Measurements from ENCODE around the gene ZNF544. TPM values are rescaled to one million over a fixed set of nuclear protein-coding genes. Genes with fewer than 3 reads are reported as not detected.

ZNF544 gene
- total RNA-seq (2021), result 52.8 to 63.8 TPM (median 59.2 TPM) in 3 replicates
- Bru-seq, nascent RNA, result percentile 97 among the genes with signal in this experiment
- long read RNA-seq, experiment 1, transcript ZNF544-206 (6 exons, 2,818 nt), result minor isoform, 9 of 157 reads
- long read RNA-seq, experiment 1, transcript ZNF544-208 (7 exons, 3,516 nt), result minor isoform, 6 of 157 reads
- long read RNA-seq, experiment 1, transcript ZNF544-213 (7 exons, 3,587 nt), result major isoform, 27 of 157 reads
- long read RNA-seq, experiment 1, partial matches to known transcripts, result 36 of 157 reads
- long read RNA-seq, experiment 1, other reads (novel, unspliced or antisense), result 77 of 157 reads
- long read RNA-seq, experiment 2, partial matches to known transcripts, result 11 of 30 reads
- long read RNA-seq, experiment 2, other reads (novel, unspliced or antisense), result 16 of 30 reads
- long read RNA-seq, experiment 3, partial matches to known transcripts, result 0 of 19 reads
- long read RNA-seq, experiment 3, other reads (novel, unspliced or antisense), result 15 of 19 reads

DNA sequence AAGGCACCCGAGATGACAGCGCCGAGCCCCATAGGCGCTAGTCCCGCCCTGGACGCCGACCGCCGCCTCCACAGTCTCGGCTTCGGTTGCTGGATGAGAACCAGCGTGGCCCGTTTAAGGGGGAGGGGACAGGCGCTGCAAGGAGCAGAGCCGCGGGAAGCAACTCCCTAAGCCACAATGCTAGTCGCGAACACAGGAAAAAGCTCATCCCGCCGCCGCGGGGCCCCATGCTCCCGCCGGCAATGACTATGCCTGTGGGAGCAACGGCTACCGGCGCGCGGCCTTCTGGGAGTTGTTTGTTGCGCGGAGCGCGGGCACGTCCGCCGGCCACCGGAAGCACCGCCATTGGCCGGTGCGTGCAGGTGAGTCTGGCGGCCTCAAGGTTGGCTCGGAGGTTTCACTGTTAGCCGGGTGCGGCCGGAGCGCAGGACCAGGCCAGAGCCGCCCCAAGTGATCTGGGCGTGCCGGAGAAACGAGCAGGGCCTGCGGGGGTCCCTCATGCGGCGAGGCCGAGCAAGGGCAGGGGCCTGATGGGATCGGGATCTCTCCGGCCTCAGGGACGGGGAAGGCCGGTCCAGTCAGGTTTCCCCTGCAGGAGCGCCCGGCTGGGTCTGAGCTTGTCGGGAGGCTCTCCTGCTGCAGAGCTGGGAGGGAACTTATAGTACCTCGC, at the start of gene ZNF544:
Gene ZNF544, plus strand, starts transcription at position 330 of the 670 bp plus-strand sequence. CDS start 15,110 bp downstream, outside the sequence.
- peak within 1 kb of the TSS; percentile 92 for H3K4me3 Mint-ChIP-seq
- ATAC-seq (peak; percentile 85), DNase-seq (ENCODE audit: low spot score) (peak; percentile 81)
- H3K27me3 Mint-ChIP-seq (ENCODE audit: low read depth), result peaks cover 4% of the 10 kb centered on the region; the same call in 1 of the 2 replicates
- POLR2A ChIA-PET, result interaction anchor here (1.1 to 2.4 kb wide), 5 partner anchors 24 to 98 kb away, joined by 3 to 13 read pairs (median 5); partner anchors contain the start of gene ZSCAN22
- H3K9me3 Mint-ChIP-seq, result peaks cover 9% of the 10 kb centered on the region
- peak within 1 kb of the TSS; percentile 97 for H3K27ac Mint-ChIP-seq
- peaks cover 22% of the 10 kb centered on the region for H3K4me1 Mint-ChIP-seq
- CTCF ChIA-PET, result interaction anchor here (0.9 to 2.2 kb wide), 9 partner anchors 9 to 285 kb away, joined by 3 to 13 read pairs (median 5); partner anchors contain the start of genes ZNF8 and ZSCAN22
- H3K36me3 Mint-ChIP-seq, result peaks cover 41% of the 10 kb centered on the region
- TF ChIP-seq NFATC4 (CRISPR knock-in tag; IDR thresholded peaks at IDR 0.05) (no peak), FOXJ3 (CRISPR knock-in tag; IDR thresholded peaks at IDR 0.05; ENCODE audit: borderline replicate concordance) (no peak), TCF7 (CRISPR knock-in tag; IDR thresholded peaks at IDR 0.05; ENCODE audit: low read depth) (0 out of 2 replicates have a peak, but pooled peaks have one; percentile 51), ZBTB21 (CRISPR knock-in tag; IDR thresholded peaks at IDR 0.05; ENCODE audit: borderline replicate concordance) (peak; percentile 73; the same call in 1 of the 2 replicates), CBFB (CRISPR knock-in tag; IDR thresholded peaks at IDR 0.05; ENCODE audit: low read depth) (0 out of 2 replicates have a peak, but pooled peaks have one; percentile 30), HMGA2 (CRISPR knock-in tag; IDR thresholded peaks at IDR 0.05) (no peak), GTF2I (CRISPR knock-in tag; conservative IDR thresholded peaks at IDR 0.05) (no peak), ATF1 (CRISPR knock-in tag; IDR thresholded peaks at IDR 0.05) (no peak), JUN (CRISPR knock-in tag; IDR thresholded peaks at IDR 0.05) (no peak), ESRRA (CRISPR knock-in tag; IDR thresholded peaks at IDR 0.05; ENCODE audit: borderline replicate concordance) (no peak), TP53 (CRISPR knock-in tag; IDR thresholded peaks at IDR 0.05) (peak; percentile 62; the same call in 1 of the 2 replicates), SMAD3 (CRISPR knock-in tag; IDR thresholded peaks at IDR 0.05; ENCODE audit: borderline replicate concordance) (0 out of 2 replicates have a peak, but pooled peaks have one; percentile 77), ZNF121 (CRISPR knock-in tag; IDR thresholded peaks at IDR 0.05) (no peak)
- TF ChIP-seq, protein P1, sequence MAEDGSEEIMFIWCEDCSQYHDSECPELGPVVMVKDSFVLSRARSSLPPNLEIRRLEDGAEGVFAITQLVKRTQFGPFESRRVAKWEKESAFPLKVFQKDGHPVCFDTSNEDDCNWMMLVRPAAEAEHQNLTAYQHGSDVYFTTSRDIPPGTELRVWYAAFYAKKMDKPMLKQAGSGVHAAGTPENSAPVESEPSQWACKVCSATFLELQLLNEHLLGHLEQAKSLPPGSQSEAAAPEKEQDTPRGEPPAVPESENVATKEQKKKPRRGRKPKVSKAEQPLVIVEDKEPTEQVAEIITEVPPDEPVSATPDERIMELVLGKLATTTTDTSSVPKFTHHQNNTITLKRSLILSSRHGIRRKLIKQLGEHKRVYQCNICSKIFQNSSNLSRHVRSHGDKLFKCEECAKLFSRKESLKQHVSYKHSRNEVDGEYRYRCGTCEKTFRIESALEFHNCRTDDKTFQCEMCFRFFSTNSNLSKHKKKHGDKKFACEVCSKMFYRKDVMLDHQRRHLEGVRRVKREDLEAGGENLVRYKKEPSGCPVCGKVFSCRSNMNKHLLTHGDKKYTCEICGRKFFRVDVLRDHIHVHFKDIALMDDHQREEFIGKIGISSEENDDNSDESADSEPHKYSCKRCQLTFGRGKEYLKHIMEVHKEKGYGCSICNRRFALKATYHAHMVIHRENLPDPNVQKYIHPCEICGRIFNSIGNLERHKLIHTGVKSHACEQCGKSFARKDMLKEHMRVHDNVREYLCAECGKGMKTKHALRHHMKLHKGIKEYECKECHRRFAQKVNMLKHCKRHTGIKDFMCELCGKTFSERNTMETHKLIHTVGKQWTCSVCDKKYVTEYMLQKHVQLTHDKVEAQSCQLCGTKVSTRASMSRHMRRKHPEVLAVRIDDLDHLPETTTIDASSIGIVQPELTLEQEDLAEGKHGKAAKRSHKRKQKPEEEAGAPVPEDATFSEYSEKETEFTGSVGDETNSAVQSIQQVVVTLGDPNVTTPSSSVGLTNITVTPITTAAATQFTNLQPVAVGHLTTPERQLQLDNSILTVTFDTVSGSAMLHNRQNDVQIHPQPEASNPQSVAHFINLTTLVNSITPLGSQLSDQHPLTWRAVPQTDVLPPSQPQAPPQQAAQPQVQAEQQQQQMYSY (CRISPR knock-in tag; IDR thresholded peaks at IDR 0.05), result no peak
- TF ChIP-seq, protein P2, sequence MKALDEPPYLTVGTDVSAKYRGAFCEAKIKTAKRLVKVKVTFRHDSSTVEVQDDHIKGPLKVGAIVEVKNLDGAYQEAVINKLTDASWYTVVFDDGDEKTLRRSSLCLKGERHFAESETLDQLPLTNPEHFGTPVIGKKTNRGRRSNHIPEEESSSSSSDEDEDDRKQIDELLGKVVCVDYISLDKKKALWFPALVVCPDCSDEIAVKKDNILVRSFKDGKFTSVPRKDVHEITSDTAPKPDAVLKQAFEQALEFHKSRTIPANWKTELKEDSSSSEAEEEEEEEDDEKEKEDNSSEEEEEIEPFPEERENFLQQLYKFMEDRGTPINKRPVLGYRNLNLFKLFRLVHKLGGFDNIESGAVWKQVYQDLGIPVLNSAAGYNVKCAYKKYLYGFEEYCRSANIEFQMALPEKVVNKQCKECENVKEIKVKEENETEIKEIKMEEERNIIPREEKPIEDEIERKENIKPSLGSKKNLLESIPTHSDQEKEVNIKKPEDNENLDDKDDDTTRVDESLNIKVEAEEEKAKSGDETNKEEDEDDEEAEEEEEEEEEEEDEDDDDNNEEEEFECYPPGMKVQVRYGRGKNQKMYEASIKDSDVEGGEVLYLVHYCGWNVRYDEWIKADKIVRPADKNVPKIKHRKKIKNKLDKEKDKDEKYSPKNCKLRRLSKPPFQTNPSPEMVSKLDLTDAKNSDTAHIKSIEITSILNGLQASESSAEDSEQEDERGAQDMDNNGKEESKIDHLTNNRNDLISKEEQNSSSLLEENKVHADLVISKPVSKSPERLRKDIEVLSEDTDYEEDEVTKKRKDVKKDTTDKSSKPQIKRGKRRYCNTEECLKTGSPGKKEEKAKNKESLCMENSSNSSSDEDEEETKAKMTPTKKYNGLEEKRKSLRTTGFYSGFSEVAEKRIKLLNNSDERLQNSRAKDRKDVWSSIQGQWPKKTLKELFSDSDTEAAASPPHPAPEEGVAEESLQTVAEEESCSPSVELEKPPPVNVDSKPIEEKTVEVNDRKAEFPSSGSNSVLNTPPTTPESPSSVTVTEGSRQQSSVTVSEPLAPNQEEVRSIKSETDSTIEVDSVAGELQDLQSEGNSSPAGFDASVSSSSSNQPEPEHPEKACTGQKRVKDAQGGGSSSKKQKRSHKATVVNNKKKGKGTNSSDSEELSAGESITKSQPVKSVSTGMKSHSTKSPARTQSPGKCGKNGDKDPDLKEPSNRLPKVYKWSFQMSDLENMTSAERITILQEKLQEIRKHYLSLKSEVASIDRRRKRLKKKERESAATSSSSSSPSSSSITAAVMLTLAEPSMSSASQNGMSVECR (CRISPR knock-in tag; IDR thresholded peaks at IDR 0.05; ENCODE audit: borderline replicate concordance), result peak; percentile 69; the same call in 1 of the 2 replicates
- TF ChIP-seq, protein P3, sequence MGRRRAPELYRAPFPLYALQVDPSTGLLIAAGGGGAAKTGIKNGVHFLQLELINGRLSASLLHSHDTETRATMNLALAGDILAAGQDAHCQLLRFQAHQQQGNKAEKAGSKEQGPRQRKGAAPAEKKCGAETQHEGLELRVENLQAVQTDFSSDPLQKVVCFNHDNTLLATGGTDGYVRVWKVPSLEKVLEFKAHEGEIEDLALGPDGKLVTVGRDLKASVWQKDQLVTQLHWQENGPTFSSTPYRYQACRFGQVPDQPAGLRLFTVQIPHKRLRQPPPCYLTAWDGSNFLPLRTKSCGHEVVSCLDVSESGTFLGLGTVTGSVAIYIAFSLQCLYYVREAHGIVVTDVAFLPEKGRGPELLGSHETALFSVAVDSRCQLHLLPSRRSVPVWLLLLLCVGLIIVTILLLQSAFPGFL (CRISPR knock-in tag; IDR thresholded peaks at IDR 0.05; ENCODE audit: borderline replicate concordance), result no peak
- TF ChIP-seq, protein P4, sequence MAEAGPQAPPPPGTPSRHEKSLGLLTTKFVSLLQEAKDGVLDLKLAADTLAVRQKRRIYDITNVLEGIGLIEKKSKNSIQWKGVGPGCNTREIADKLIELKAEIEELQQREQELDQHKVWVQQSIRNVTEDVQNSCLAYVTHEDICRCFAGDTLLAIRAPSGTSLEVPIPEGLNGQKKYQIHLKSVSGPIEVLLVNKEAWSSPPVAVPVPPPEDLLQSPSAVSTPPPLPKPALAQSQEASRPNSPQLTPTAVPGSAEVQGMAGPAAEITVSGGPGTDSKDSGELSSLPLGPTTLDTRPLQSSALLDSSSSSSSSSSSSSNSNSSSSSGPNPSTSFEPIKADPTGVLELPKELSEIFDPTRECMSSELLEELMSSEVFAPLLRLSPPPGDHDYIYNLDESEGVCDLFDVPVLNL (CRISPR knock-in tag; IDR thresholded peaks at IDR 0.05; ENCODE audit: borderline replicate concordance, low read depth), result no peak
- TF ChIP-seq, protein P5, sequence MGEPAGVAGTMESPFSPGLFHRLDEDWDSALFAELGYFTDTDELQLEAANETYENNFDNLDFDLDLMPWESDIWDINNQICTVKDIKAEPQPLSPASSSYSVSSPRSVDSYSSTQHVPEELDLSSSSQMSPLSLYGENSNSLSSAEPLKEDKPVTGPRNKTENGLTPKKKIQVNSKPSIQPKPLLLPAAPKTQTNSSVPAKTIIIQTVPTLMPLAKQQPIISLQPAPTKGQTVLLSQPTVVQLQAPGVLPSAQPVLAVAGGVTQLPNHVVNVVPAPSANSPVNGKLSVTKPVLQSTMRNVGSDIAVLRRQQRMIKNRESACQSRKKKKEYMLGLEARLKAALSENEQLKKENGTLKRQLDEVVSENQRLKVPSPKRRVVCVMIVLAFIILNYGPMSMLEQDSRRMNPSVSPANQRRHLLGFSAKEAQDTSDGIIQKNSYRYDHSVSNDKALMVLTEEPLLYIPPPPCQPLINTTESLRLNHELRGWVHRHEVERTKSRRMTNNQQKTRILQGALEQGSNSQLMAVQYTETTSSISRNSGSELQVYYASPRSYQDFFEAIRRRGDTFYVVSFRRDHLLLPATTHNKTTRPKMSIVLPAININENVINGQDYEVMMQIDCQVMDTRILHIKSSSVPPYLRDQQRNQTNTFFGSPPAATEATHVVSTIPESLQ (CRISPR knock-in tag; IDR thresholded peaks at IDR 0.05), result no peak
- TF ChIP-seq, protein P6, sequence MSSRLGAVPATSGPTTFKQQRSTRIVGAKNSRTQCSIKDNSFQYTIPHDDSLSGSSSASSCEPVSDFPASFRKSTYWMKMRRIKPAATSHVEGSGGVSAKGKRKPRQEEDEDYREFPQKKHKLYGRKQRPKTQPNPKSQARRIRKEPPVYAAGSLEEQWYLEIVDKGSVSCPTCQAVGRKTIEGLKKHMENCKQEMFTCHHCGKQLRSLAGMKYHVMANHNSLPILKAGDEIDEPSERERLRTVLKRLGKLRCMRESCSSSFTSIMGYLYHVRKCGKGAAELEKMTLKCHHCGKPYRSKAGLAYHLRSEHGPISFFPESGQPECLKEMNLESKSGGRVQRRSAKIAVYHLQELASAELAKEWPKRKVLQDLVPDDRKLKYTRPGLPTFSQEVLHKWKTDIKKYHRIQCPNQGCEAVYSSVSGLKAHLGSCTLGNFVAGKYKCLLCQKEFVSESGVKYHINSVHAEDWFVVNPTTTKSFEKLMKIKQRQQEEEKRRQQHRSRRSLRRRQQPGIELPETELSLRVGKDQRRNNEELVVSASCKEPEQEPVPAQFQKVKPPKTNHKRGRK (CRISPR knock-in tag; IDR thresholded peaks at IDR 0.05; ENCODE audit: borderline replicate concordance), result no peak

All from WTC11 (cell line).